Cortex of kidney (tissue), 1 donor: ENCODE data around the gene PYCARD.
"Not testable (repeated sequence)": the region's sequence is repeated elsewhere in the genome, so short reads cannot be mapped to it uniquely, and the experiment has no call there.

Experiments
- DNase-seq: peaks from one replicate; lab custom pipeline; 2025; lab: John Stamatoyannopoulos, UW

Gene PYCARD

GRCh38 chr16:31190818-31191444, 11.6 kb downstream of the PYCARD start:
- no peak for DNase-seq

GRCh38 chr16:31190061-31190460, 12.5 kb downstream of the PYCARD start:
- DNase-seq = no peak

GRCh38 chr16:31189412-31189778, 13.2 kb downstream of the PYCARD start:
- DNase-seq = no peak

GRCh38 chr16:31188450-31189411, 13.8 kb downstream of the PYCARD start:
- DNase-seq = no peak

GRCh38 chr16:31187808-31188189, 14.8 kb downstream of the PYCARD start:
- no peak for DNase-seq

- DNase-seq = no peak
Measured at GRCh38 chr16:31186930-31187807, 15.4 kb downstream of the PYCARD start.

- no peak for DNase-seq
Measured at GRCh38 chr16:31186176-31186575, 16.4 kb downstream of the PYCARD start.

- DNase-seq = no peak
Measured at GRCh38 chr16:31185339-31185738, 17.2 kb downstream of the PYCARD start.

GRCh38 chr16:31184888-31185287, 17.7 kb downstream of the PYCARD start:
- no peak for DNase-seq

- no peak for DNase-seq
Measured at GRCh38 chr16:31183432-31184428, 18.8 kb downstream of the PYCARD start.

GRCh38 chr16:31182391-31182790, 20.2 kb downstream of the PYCARD start:
- DNase-seq = no peak

GRCh38 chr16:31181102-31181830, 21.3 kb downstream of the PYCARD start:
- no peak for DNase-seq

GRCh38 chr16:31179747-31180459, 22.7 kb downstream of the PYCARD start, which contains the start of gene FUS:
FUS (plus strand) TSS chr16:31180139; CDS start chr16:31180215, 76 bp downstream.
- peak; percentile 57 for DNase-seq

GRCh38 chr16:31179219-31179746, 23.3 kb downstream of the PYCARD start:
- no peak for DNase-seq

- DNase-seq = no peak
Measured at GRCh38 chr16:31177136-31177535, 25.4 kb downstream of the PYCARD start.

GRCh38 chr16:31170048-31170447, 32.5 kb downstream of the PYCARD start:
- DNase-seq = not testable (repeated sequence)

- no peak for DNase-seq
Measured at GRCh38 chr16:31168848-31169247, 33.7 kb downstream of the PYCARD start.

- DNase-seq = no peak
Measured at GRCh38 chr16:31167315-31167714, 35.2 kb downstream of the PYCARD start.

GRCh38 chr16:31157136-31157535, 45.4 kb downstream of the PYCARD start:
- no peak for DNase-seq
